Panc1 (cell line): ENCODE data around the gene CIP2A. TPM values are rescaled to one million over a fixed set of nuclear protein-coding genes. Genes with fewer than 3 reads are reported as not detected.

Experiments
- ATAC-seq: fragments of 200-7000 bp; cut with Tn5 transposase; 2 replicates; pipeline ENCODE4 v1.9.1; 2020; ENCODE audit warnings: mild to moderate bottlenecking, moderate library complexity
- BruUV-seq: library from RNA; stranded (reverse); fragments of 400-500 nt; replicated peaks from 2 replicates; lab custom pipeline; 2021; lab: Mats Ljungman, UMichigan
- CTCF ChIA-PET: fragments of 300-600 bp; sonication (Branson Sonifier 250); formaldehyde crosslinking; loops from one replicate; lab custom pipeline; 2022; ENCODE audit warnings: antibody characterized with exemption; lab: Charles Lee
- POLR2A ChIA-PET: fragments of 300-600 bp; sonication (Branson Sonifier 250); formaldehyde crosslinking; loops from one replicate; lab custom pipeline; 2022; ENCODE audit warnings: antibody characterized with exemption; lab: Charles Lee
- DNase-seq: peaks from one replicate; pipeline ENCODE4 v3.0.0-alpha.2; 2010; ENCODE audit warnings: low read depth, low spot score
- H3K27ac ChIP-seq: 2 replicates; pipeline ENCODE4 v1.5.1; 2011; ENCODE audit warnings: mild to moderate bottlenecking, low read length, inconsistent platforms
- H3K27me3 ChIP-seq: fragments of 200-500 bp; sonication (Bioruptor generic); 2 replicates; pipeline ENCODE4 v1.6.0; 2014; ENCODE audit warnings: low read length, inconsistent platforms; ENCODE audit not compliant: control insufficient read depth, insufficient read depth
- H3K36me3 ChIP-seq: fragments of 200-500 bp; sonication (Bioruptor generic); 2 replicates; pipeline ENCODE4 v1.5.1; 2014; ENCODE audit warnings: inconsistent platforms, mild to moderate bottlenecking, low read length, moderate library complexity; ENCODE audit not compliant: control insufficient read depth, insufficient read depth
- H3K4me1 ChIP-seq: 2 replicates; pipeline ENCODE4 v1.5.1; 2011; ENCODE audit warnings: inconsistent platforms, mild to moderate bottlenecking, low read length, moderate library complexity; ENCODE audit not compliant: control insufficient read depth, insufficient read depth
- H3K4me3 ChIP-seq, 2 experiments: 2 replicates each; pipeline ENCODE4 v1.5.1; 2011 to 2012; ENCODE audit warnings: low read depth in 2 of 2, low read length in 2 of 2, mild to moderate bottlenecking in 2 of 2, inconsistent platforms in 1 of 2, moderate library complexity in 1 of 2
- H3K9me3 ChIP-seq: fragments of 200-500 bp; sonication (Bioruptor generic); 2 replicates; pipeline ENCODE4 v1.5.1; 2014; ENCODE audit warnings: low read depth, mild to moderate bottlenecking, inconsistent platforms, low read length, moderate library complexity; ENCODE audit not compliant: control insufficient read depth, insufficient read depth
- CTCF ChIP-seq: fragments of 450-650 bp; IDR thresholded peaks from 2 replicates; pipeline ENCODE4 v1.5.1; 2017; ENCODE audit warnings: mild to moderate bottlenecking
- POLR2AphosphoS5 ChIP-seq: IDR thresholded peaks from 2 replicates; pipeline ENCODE4 v1.6.1; 2012; ENCODE audit warnings: mild to moderate bottlenecking, low read depth, low read length, moderate library complexity
- REST ChIP-seq, 2 experiments: IDR thresholded peaks; 2 replicates each; pipeline ENCODE4 v1.6.1; 2011 to 2012; ENCODE audit warnings: low read depth in 2 of 2, control low read depth in 1 of 2, low read length in 1 of 2, mild to moderate bottlenecking in 1 of 2, moderate library complexity in 1 of 2; ENCODE audit not compliant: insufficient read depth in 1 of 2
- SIN3A ChIP-seq: IDR thresholded peaks from 2 replicates; pipeline ENCODE4 v1.6.1; 2012; ENCODE audit warnings: low read depth, mild to moderate bottlenecking, low read length, moderate library complexity, borderline replicate concordance; ENCODE audit not compliant: insufficient read depth
- TCF7L2 ChIP-seq: IDR thresholded peaks from 2 replicates; pipeline ENCODE4 v1.6.1; 2011; ENCODE audit warnings: mild to moderate bottlenecking, low read depth, low read length, inconsistent platforms
- in situ Hi-C: cut with HindIII; loops from 2 replicates; pipeline ENCODE4 v1.10.0; 2016; ENCODE audit warnings: low sequenced_read_pairs, low pct_unique_long_range_greater_than_20kb
- intact Hi-C: fragments of 100-400 bp; cut with micrococcal nuclease; formaldehyde crosslinking; loops from one replicate; pipeline ENCODE4 v1.10.0; 2022; ENCODE audit not compliant: unreplicated experiment
- total RNA-seq: library from RNA; stranded (reverse); gene quantifications from one replicate; pipeline ENCODE4 v1.2.1, GENCODE V29; 2021; ENCODE audit not compliant: unreplicated experiment

The CIP2A gene
- total RNA-seq, 1 experiment from 2014 or later: 52.0 TPM

GRCh38 chr3:108554913-108555571 is 34.2 kb downstream of the CIP2A start:
- intact Hi-C loops: no loop called here

GRCh38 chr3:108554229-108554628 is 35.0 kb downstream of the CIP2A start:
- ChIA-PET POLR2A (no interaction called here), CTCF (no interaction called here)
- no peaks in the 10 kb centered on the region for H3K27me3 ChIP-seq
- in situ Hi-C loops (no loop called here), intact Hi-C loops (no loop called here)
- peaks cover 3% of the 10 kb centered on the region for H3K4me1 ChIP-seq
- TF ChIP-seq REST (IDR thresholded peaks at IDR 0.05; ENCODE audit: insufficient read depth in 1 of 2, low read depth in 2 of 2, low read length in 1 of 2) (no peak), POLR2AphosphoS5 (no peak), CTCF (no peak), TCF7L2 (no peak), SIN3A (no peak)
- ATAC-seq (no peak), DNase-seq (no peak)
- no peaks in the 10 kb centered on the region for H3K9me3 ChIP-seq
- no peak overlapping the region for H3K27ac ChIP-seq
- H3K4me3 ChIP-seq: no peak overlapping the region
- BruUV-seq: no TSS peak
- H3K36me3 ChIP-seq: peaks cover 75% of the 10 kb centered on the region

More at GRCh38 chr3:108554913-108555571, 34.2 kb downstream of the CIP2A start:
- DNase-seq (no peak), ATAC-seq (no peak)
- H3K9me3 ChIP-seq: no peaks in the 10 kb centered on the region
- ChIA-PET POLR2A (interaction anchor here (0.5 kb wide), 1 partner anchor 15 kb away, joined by 3 read pairs; no protein-coding TSS in a partner anchor), CTCF (no interaction called here)
- TF ChIP-seq CTCF: no peak
- TF ChIP-seq SIN3A: no peak
- no peak for TF ChIP-seq POLR2AphosphoS5
- no peak for TF ChIP-seq REST (IDR thresholded peaks at IDR 0.05; ENCODE audit: insufficient read depth in 1 of 2, low read depth in 2 of 2, low read length in 1 of 2)
- no TSS peak for BruUV-seq
- in situ Hi-C loops: no loop called here
- peaks cover 3% of the 10 kb centered on the region for H3K4me1 ChIP-seq
- peaks cover 69% of the 10 kb centered on the region for H3K36me3 ChIP-seq
- peak overlapping the region; percentile 53; the same call in 1 of the 2 replicates for H3K27ac ChIP-seq
- no peaks in the 10 kb centered on the region for H3K27me3 ChIP-seq
- H3K4me3 ChIP-seq: no peak overlapping the region
